ENCODE data around the gene CADPS.

GRCh38 chr3:62837145-62837787 is 38.0 kb downstream of the CADPS start:
- TF ChIP-seq CTCF (IDR thresholded peaks at IDR 0.05) (no peak), ZFX (IDR thresholded peaks at IDR 0.05; ENCODE audit: borderline replicate concordance) (no peak)

All from 22Rv1 (cell line).